ENCODE measurements around the gene RNF182. TPM values are rescaled to one million over a fixed set of nuclear protein-coding genes. Genes with fewer than 3 reads are reported as not detected.
A peak's percentile ranks its signal among the peaks of the same experiment; 100 is the strongest.

RNF182 gene
- total and polyA plus RNA-seq, 9 of the 15 experiments (the other 6 are each of a cell fraction or from before 2014, with no cell fraction given) = 12.8 to 22.8 (median 17.5) TPM

DNA sequence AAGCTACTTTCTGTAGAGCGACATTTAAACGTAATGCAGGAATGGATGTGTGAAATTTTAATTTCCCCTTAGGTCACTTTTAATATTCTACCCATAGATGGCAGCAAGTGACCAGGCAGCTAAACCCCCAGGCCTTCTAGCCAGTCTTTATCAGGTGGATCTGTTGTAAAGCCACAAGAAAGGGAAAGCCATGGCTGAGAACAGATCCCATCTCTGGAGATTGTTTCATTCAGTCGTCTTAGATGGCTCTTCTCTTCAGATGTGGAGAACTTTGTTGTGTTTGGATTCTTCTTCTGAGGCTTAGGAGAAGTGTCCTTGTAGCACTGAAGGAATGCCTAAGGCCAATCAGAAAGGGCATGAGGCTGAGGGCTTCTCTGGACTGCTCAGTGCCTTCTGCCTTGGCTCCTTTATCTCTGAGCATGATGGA lies 15.8 kb upstream of the RNF182 start (continued):
- no peak for TF ChIP-seq PRDM10 (IDR thresholded peaks at IDR 0.05; ENCODE audit: partially characterized antibody)
- no peak for TF ChIP-seq ZNF408 (CRISPR knock-in tag; IDR thresholded peaks at IDR 0.05; ENCODE audit: low read depth)
- TF ChIP-seq MTA3 (IDR thresholded peaks at IDR 0.05; ENCODE audit: borderline replicate concordance) = 0 out of 2 replicates have a peak, but pooled peaks have one; percentile 64
- no peak for TF ChIP-seq POLR3A (IDR thresholded peaks at IDR 0.05; ENCODE audit: borderline replicate concordance, extremely low read depth, insufficient read depth, insufficient read length)
- no peak for TF ChIP-seq CEBPG (CRISPR knock-in tag; IDR thresholded peaks at IDR 0.05)
- no peak for TF ChIP-seq CEBPG (tag; conservative IDR thresholded peaks at IDR 0.05 in 1 of 2, IDR thresholded peaks at IDR 0.05 in 1 of 2)
- TF ChIP-seq RERE (CRISPR knock-in tag; IDR thresholded peaks at IDR 0.05; ENCODE audit: borderline replicate concordance) = no peak
- TF ChIP-seq MCM2 (IDR thresholded peaks at IDR 0.05; ENCODE audit: low read depth) = no peak
- TF ChIP-seq ZNF274 (IDR thresholded peaks at IDR 0.05; ENCODE audit: borderline replicate concordance, low read depth, low read length) = no peak
- TF ChIP-seq SP2 (IDR thresholded peaks at IDR 0.05; ENCODE audit: extremely low read depth, low read depth, low read length, poor library complexity, severe bottlenecking) = no peak
- TF ChIP-seq, protein P1, sequence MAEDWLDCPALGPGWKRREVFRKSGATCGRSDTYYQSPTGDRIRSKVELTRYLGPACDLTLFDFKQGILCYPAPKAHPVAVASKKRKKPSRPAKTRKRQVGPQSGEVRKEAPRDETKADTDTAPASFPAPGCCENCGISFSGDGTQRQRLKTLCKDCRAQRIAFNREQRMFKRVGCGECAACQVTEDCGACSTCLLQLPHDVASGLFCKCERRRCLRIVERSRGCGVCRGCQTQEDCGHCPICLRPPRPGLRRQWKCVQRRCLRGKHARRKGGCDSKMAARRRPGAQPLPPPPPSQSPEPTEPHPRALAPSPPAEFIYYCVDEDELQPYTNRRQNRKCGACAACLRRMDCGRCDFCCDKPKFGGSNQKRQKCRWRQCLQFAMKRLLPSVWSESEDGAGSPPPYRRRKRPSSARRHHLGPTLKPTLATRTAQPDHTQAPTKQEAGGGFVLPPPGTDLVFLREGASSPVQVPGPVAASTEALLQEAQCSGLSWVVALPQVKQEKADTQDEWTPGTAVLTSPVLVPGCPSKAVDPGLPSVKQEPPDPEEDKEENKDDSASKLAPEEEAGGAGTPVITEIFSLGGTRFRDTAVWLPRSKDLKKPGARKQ (CRISPR knock-in tag; IDR thresholded peaks at IDR 0.05) = no peak
- TF ChIP-seq, protein P2, sequence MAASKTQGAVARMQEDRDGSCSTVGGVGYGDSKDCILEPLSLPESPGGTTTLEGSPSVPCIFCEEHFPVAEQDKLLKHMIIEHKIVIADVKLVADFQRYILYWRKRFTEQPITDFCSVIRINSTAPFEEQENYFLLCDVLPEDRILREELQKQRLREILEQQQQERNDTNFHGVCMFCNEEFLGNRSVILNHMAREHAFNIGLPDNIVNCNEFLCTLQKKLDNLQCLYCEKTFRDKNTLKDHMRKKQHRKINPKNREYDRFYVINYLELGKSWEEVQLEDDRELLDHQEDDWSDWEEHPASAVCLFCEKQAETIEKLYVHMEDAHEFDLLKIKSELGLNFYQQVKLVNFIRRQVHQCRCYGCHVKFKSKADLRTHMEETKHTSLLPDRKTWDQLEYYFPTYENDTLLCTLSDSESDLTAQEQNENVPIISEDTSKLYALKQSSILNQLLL (CRISPR knock-in tag; IDR thresholded peaks at IDR 0.05; ENCODE audit: borderline replicate concordance) = no peak
- TF ChIP-seq FOSL1 (tag; conservative IDR thresholded peaks at IDR 0.05) = 0 out of 2 replicates have a peak, but pooled peaks have one; percentile 37
- TF ChIP-seq SAFB2 (IDR thresholded peaks at IDR 0.05; ENCODE audit: borderline replicate concordance, low read depth, low read length, severe bottlenecking) = no peak
- TF ChIP-seq NFIX (CRISPR knock-in tag; IDR thresholded peaks at IDR 0.05; ENCODE audit: low read depth) = no peak
